ENCODE measurements around the gene DPP10.

GRCh38 chr2:114518738-114519137 is 76.3 kb downstream of the DPP10 start:
- TF ChIP-seq, protein P1, sequence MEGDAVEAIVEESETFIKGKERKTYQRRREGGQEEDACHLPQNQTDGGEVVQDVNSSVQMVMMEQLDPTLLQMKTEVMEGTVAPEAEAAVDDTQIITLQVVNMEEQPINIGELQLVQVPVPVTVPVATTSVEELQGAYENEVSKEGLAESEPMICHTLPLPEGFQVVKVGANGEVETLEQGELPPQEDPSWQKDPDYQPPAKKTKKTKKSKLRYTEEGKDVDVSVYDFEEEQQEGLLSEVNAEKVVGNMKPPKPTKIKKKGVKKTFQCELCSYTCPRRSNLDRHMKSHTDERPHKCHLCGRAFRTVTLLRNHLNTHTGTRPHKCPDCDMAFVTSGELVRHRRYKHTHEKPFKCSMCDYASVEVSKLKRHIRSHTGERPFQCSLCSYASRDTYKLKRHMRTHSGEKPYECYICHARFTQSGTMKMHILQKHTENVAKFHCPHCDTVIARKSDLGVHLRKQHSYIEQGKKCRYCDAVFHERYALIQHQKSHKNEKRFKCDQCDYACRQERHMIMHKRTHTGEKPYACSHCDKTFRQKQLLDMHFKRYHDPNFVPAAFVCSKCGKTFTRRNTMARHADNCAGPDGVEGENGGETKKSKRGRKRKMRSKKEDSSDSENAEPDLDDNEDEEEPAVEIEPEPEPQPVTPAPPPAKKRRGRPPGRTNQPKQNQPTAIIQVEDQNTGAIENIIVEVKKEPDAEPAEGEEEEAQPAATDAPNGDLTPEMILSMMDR (conservative IDR thresholded peaks at IDR 0.05): no peak
- no peak for TF ChIP-seq ZFX (IDR thresholded peaks at IDR 0.05)

Measured in C4-2B (cell line).